ENCODE measurements around the gene DUSP6.

The DUSP6 gene

GRCh38 chr12:89316705-89317139 is 35.6 kb downstream of the DUSP6 start:
- in situ Hi-C loops (cut with HindIII; ENCODE audit: low pct_ligation_motif_present, low pct_unique_long_range_greater_than_20kb, low sequenced_read_pairs) = no loop called here
- no peak for DNase-seq

- no peak for DNase-seq
- in situ Hi-C loops (cut with HindIII; ENCODE audit: low pct_ligation_motif_present, low pct_unique_long_range_greater_than_20kb, low sequenced_read_pairs) = no loop called here
Observed at GRCh38 chr12:89314060-89314761, 38.1 kb downstream of the DUSP6 start.

GRCh38 chr12:89311703-89312293 is 40.5 kb downstream of the DUSP6 start:
- no peak for DNase-seq
- in situ Hi-C loops (cut with HindIII; ENCODE audit: low pct_ligation_motif_present, low pct_unique_long_range_greater_than_20kb, low sequenced_read_pairs) = no loop called here

GRCh38 chr12:89309815-89310214 is 42.5 kb downstream of the DUSP6 start:
- DNase-seq = no peak
- in situ Hi-C loops (cut with HindIII; ENCODE audit: low pct_ligation_motif_present, low pct_unique_long_range_greater_than_20kb, low sequenced_read_pairs) = no loop called here

GRCh38 chr12:89309440-89309802 is 42.9 kb downstream of the DUSP6 start:
- DNase-seq = no peak

GRCh38 chr12:89307474-89308253 is 44.6 kb downstream of the DUSP6 start:
- in situ Hi-C loops (cut with HindIII; ENCODE audit: low pct_ligation_motif_present, low pct_unique_long_range_greater_than_20kb, low sequenced_read_pairs) = no loop called here
- no peak for DNase-seq

More at GRCh38 chr12:89309440-89309802, 42.9 kb downstream of the DUSP6 start:
- in situ Hi-C loops (cut with HindIII; ENCODE audit: low pct_ligation_motif_present, low pct_unique_long_range_greater_than_20kb, low sequenced_read_pairs) = no loop called here

- DNase-seq = no peak
- in situ Hi-C loops (cut with HindIII; ENCODE audit: low pct_ligation_motif_present, low pct_unique_long_range_greater_than_20kb, low sequenced_read_pairs) = no loop called here
Observed at GRCh38 chr12:89306827-89307473, 45.4 kb downstream of the DUSP6 start.

- in situ Hi-C loops (cut with HindIII; ENCODE audit: low pct_ligation_motif_present, low pct_unique_long_range_greater_than_20kb, low sequenced_read_pairs) = no loop called here
- no peak for DNase-seq
Observed at GRCh38 chr12:89305373-89305772, 46.9 kb downstream of the DUSP6 start.

- DNase-seq = no peak
- in situ Hi-C loops (cut with HindIII; ENCODE audit: low pct_ligation_motif_present, low pct_unique_long_range_greater_than_20kb, low sequenced_read_pairs) = no loop called here
Observed at GRCh38 chr12:89299931-89300330, 52.4 kb downstream of the DUSP6 start.

- in situ Hi-C loops (cut with HindIII; ENCODE audit: low pct_ligation_motif_present, low pct_unique_long_range_greater_than_20kb, low sequenced_read_pairs) = no loop called here
- no peak for DNase-seq
Observed at GRCh38 chr12:89299417-89299816, 52.9 kb downstream of the DUSP6 start.

All from ACHN (cell line).